Panc1 (cell line): ENCODE results near the gene SLCO1B3. TPM values are rescaled to one million over a fixed set of nuclear protein-coding genes. Genes with fewer than 3 reads are reported as not detected.

Experiments
- ATAC-seq: fragments of 200-7000 bp; cut with Tn5 transposase; 2 replicates; pipeline ENCODE4 v1.9.1; 2020; ENCODE audit warnings: mild to moderate bottlenecking, moderate library complexity
- BruUV-seq: library from RNA; stranded (reverse); fragments of 400-500 nt; replicated peaks from 2 replicates; lab custom pipeline; 2021; lab: Mats Ljungman, UMichigan
- CTCF ChIA-PET: fragments of 300-600 bp; sonication (Branson Sonifier 250); formaldehyde crosslinking; loops from one replicate; lab custom pipeline; 2022; ENCODE audit warnings: antibody characterized with exemption; lab: Charles Lee
- POLR2A ChIA-PET: fragments of 300-600 bp; sonication (Branson Sonifier 250); formaldehyde crosslinking; loops from one replicate; lab custom pipeline; 2022; ENCODE audit warnings: antibody characterized with exemption; lab: Charles Lee
- DNase-seq: peaks from one replicate; pipeline ENCODE4 v3.0.0-alpha.2; 2010; ENCODE audit warnings: low read depth, low spot score
- H3K27ac ChIP-seq: 2 replicates; pipeline ENCODE4 v1.5.1; 2011; ENCODE audit warnings: mild to moderate bottlenecking, low read length, inconsistent platforms
- H3K27me3 ChIP-seq: fragments of 200-500 bp; sonication (Bioruptor generic); 2 replicates; pipeline ENCODE4 v1.6.0; 2014; ENCODE audit warnings: low read length, inconsistent platforms; ENCODE audit not compliant: control insufficient read depth, insufficient read depth
- H3K36me3 ChIP-seq: fragments of 200-500 bp; sonication (Bioruptor generic); 2 replicates; pipeline ENCODE4 v1.5.1; 2014; ENCODE audit warnings: inconsistent platforms, mild to moderate bottlenecking, low read length, moderate library complexity; ENCODE audit not compliant: control insufficient read depth, insufficient read depth
- H3K4me1 ChIP-seq: 2 replicates; pipeline ENCODE4 v1.5.1; 2011; ENCODE audit warnings: inconsistent platforms, mild to moderate bottlenecking, low read length, moderate library complexity; ENCODE audit not compliant: control insufficient read depth, insufficient read depth
- H3K4me3 ChIP-seq, 2 experiments: 2 replicates each; pipeline ENCODE4 v1.5.1; 2011 to 2012; ENCODE audit warnings: low read depth in 2 of 2, low read length in 2 of 2, mild to moderate bottlenecking in 2 of 2, inconsistent platforms in 1 of 2, moderate library complexity in 1 of 2
- H3K9me3 ChIP-seq: fragments of 200-500 bp; sonication (Bioruptor generic); 2 replicates; pipeline ENCODE4 v1.5.1; 2014; ENCODE audit warnings: low read depth, mild to moderate bottlenecking, inconsistent platforms, low read length, moderate library complexity; ENCODE audit not compliant: control insufficient read depth, insufficient read depth
- CTCF ChIP-seq: fragments of 450-650 bp; IDR thresholded peaks from 2 replicates; pipeline ENCODE4 v1.5.1; 2017; ENCODE audit warnings: mild to moderate bottlenecking
- POLR2AphosphoS5 ChIP-seq: IDR thresholded peaks from 2 replicates; pipeline ENCODE4 v1.6.1; 2012; ENCODE audit warnings: mild to moderate bottlenecking, low read depth, low read length, moderate library complexity
- REST ChIP-seq, 2 experiments: IDR thresholded peaks; 2 replicates each; pipeline ENCODE4 v1.6.1; 2011 to 2012; ENCODE audit warnings: low read depth in 2 of 2, control low read depth in 1 of 2, low read length in 1 of 2, mild to moderate bottlenecking in 1 of 2, moderate library complexity in 1 of 2; ENCODE audit not compliant: insufficient read depth in 1 of 2
- SIN3A ChIP-seq: IDR thresholded peaks from 2 replicates; pipeline ENCODE4 v1.6.1; 2012; ENCODE audit warnings: low read depth, mild to moderate bottlenecking, low read length, moderate library complexity, borderline replicate concordance; ENCODE audit not compliant: insufficient read depth
- TCF7L2 ChIP-seq: IDR thresholded peaks from 2 replicates; pipeline ENCODE4 v1.6.1; 2011; ENCODE audit warnings: mild to moderate bottlenecking, low read depth, low read length, inconsistent platforms
- in situ Hi-C: cut with HindIII; loops from 2 replicates; pipeline ENCODE4 v1.10.0; 2016; ENCODE audit warnings: low sequenced_read_pairs, low pct_unique_long_range_greater_than_20kb
- intact Hi-C: fragments of 100-400 bp; cut with micrococcal nuclease; formaldehyde crosslinking; loops from one replicate; pipeline ENCODE4 v1.10.0; 2022; ENCODE audit not compliant: unreplicated experiment
- total RNA-seq: library from RNA; stranded (reverse); gene quantifications from one replicate; pipeline ENCODE4 v1.2.1, GENCODE V29; 2021; ENCODE audit not compliant: unreplicated experiment

Gene SLCO1B3
- total RNA-seq, 1 experiment from 2014 or later: 0.85 TPM

DNA sequence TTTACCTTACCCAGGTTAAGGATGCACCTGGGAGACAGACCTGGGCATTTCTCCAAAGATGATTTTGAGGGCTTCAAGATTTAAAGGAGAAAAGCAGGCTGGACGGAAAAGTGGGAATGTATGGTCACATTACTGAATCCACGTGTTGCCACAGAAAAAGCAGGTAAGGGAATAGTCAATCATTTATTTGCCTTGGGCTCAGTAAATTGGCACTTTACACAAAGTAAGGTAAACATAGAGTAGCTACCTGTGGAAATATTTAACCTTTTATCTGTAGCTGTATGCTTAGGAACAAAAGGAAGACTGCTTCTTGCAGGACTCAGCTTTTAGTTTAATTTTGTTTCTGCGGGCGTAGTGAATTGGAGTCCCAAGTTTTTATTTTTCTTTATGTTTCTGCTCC, 153.3 kb downstream of the SLCO1B3 start:
- no TSS peak for BruUV-seq
- in situ Hi-C loops: no loop called here
- intact Hi-C loops: no loop called here
- Histone ChIP-seq H3K9me3 (no peaks in the 10 kb centered on the region), H3K36me3 (no peaks in the 10 kb centered on the region), H3K4me3 (no peak overlapping the region), H3K4me1 (no peaks in the 10 kb centered on the region), H3K27ac (no peak overlapping the region), H3K27me3 (no peaks in the 10 kb centered on the region)
- ChIA-PET CTCF (no interaction called here), POLR2A (no interaction called here)
- ATAC-seq (no peak), DNase-seq (no peak)
- TF ChIP-seq POLR2AphosphoS5 (no peak), SIN3A (no peak), CTCF (no peak), REST (IDR thresholded peaks at IDR 0.05; ENCODE audit: insufficient read depth in 1 of 2, low read depth in 2 of 2, low read length in 1 of 2) (no peak), TCF7L2 (no peak)

Other genes with a start within 250 kb of the SLCO1B3 start
- gene SLCO1C1, start 115.4 kb upstream of the SLCO1B3 start, total RNA-seq: not detected